HepG2 (cell line): Measurements from ENCODE around the gene XPO5. TPM values are rescaled to one million over a fixed set of nuclear protein-coding genes. Genes with fewer than 3 reads are reported as not detected.
A peak's percentile ranks its signal among the peaks of the same experiment; 100 is the strongest.

Experiments
- ATF4 ChIP-seq, 2 experiments: fragments of 450-650 bp in 1 of 2; sonication (generic) in 1 of 2; formaldehyde crosslinking; IDR thresholded peaks; 2 replicates each; pipeline versions ENCODE4 v1.5.0 to v1.8.0; 2020 to 2022; ENCODE audit warnings: mild to moderate bottlenecking in 1 of 2, missing genetic modification reagents in 1 of 2
- EED ChIP-seq: sonication (generic); formaldehyde crosslinking; IDR thresholded peaks from 2 replicates; pipeline ENCODE4 v1.5.0; 2020; ENCODE audit warnings: mild to moderate bottlenecking, missing genetic modification reagents
- KLF6 ChIP-seq: IDR thresholded peaks from 2 replicates; pipeline ENCODE4 v1.8.0; 2016; ENCODE audit warnings: missing biosample characterization, missing genetic modification reagents
- LCORL ChIP-seq, 2 experiments: fragments of 450-650 bp in 1 of 2; sonication (generic) in 1 of 2; formaldehyde crosslinking in 1 of 2; IDR thresholded peaks; 2 replicates each; pipeline versions ENCODE4 v1.5.0 to v1.6.1; 2017 to 2020; ENCODE audit warnings: antibody characterized with exemption in 1 of 2, missing genetic modification reagents in 1 of 2
- MXD4 ChIP-seq: IDR thresholded peaks from 2 replicates; pipeline ENCODE4 v1.6.1; 2016; ENCODE audit warnings: mild to moderate bottlenecking, missing biosample characterization, missing genetic modification reagents
- NR0B2 ChIP-seq: sonication (generic); formaldehyde crosslinking; IDR thresholded peaks from 2 replicates; pipeline ENCODE4 v1.4.0; 2020; ENCODE audit warnings: mild to moderate bottlenecking, missing genetic modification reagents
- RBAK ChIP-seq: sonication (generic); formaldehyde crosslinking; IDR thresholded peaks from 2 replicates; pipeline ENCODE4 v1.5.1; 2020; ENCODE audit warnings: mild to moderate bottlenecking, missing genetic modification reagents
- REXO4 ChIP-seq: sonication (generic); formaldehyde crosslinking; IDR thresholded peaks from 2 replicates; pipeline ENCODE4 v1.8.0; 2022; ENCODE audit warnings: missing genetic modification reagents, mild to moderate bottlenecking, borderline replicate concordance
- SMARCE1 ChIP-seq: fragments of 450-650 bp; IDR thresholded peaks from 2 replicates; pipeline ENCODE4 v1.6.1; 2017; ENCODE audit warnings: borderline replicate concordance
- TP53 ChIP-seq: sonication (generic); formaldehyde crosslinking; conservative IDR thresholded peaks from 2 replicates; pipeline ENCODE4 v1.4.0; 2020; ENCODE audit warnings: missing genetic modification reagents
- ZBTB42 ChIP-seq: sonication (generic); formaldehyde crosslinking; IDR thresholded peaks from 2 replicates; pipeline ENCODE4 v1.5.0; 2020; ENCODE audit warnings: mild to moderate bottlenecking, missing genetic modification reagents
- ZNF503 ChIP-seq: sonication (generic); formaldehyde crosslinking; IDR thresholded peaks from 2 replicates; pipeline ENCODE4 v1.4.0; 2020; ENCODE audit warnings: missing genetic modification reagents
- ZZZ3 ChIP-seq: sonication (generic); formaldehyde crosslinking; IDR thresholded peaks from 2 replicates; pipeline ENCODE4 v1.4.0; 2020; ENCODE audit warnings: missing genetic modification reagents, mild to moderate bottlenecking, borderline replicate concordance
- polyA plus RNA-seq, 8 experiments: library from polyadenylated mRNA; depleted of rRNA in 3 of 8; stranded (reverse) in 7 of 8; unstranded in 1 of 8; fragments of >200 nt; fragmentation: Illumina TruSeq in 4 of 8; extraction: Trizol in 4 of 8; gene quantifications; 2 replicates each; pipeline versions ENCODE4 v1.2.1 to v1.2.3, GENCODE V29; 2011 to 2016; ENCODE audit warnings: low read depth in 4 of 8, missing spikeins in 1 of 8, mixed read lengths in 1 of 8; ENCODE audit not compliant: insufficient read depth in 1 of 8
- total RNA-seq, 5 experiments: library from RNA; depleted of rRNA; stranded (reverse); fragments of >200 nt; fragmentation: Illumina TruSeq; extraction: Trizol; gene quantifications; 2 replicates each; pipeline ENCODE4 v1.2.3, GENCODE V29; 2016; ENCODE audit warnings: low read depth in 1 of 5
- TF ChIP-seq, protein P1 (sequence below), 2 experiments: sonication (generic) in 1 of 2; formaldehyde crosslinking in 1 of 2; IDR thresholded peaks; 2 replicates each; pipeline versions ENCODE4 v1.4.0 to v1.6.1; 2016 to 2020; ENCODE audit warnings: borderline replicate concordance in 1 of 2, low read depth in 1 of 2, mild to moderate bottlenecking in 1 of 2, missing genetic modification reagents in 1 of 2
- TF ChIP-seq, protein P2 (sequence below): sonication (generic); formaldehyde crosslinking; IDR thresholded peaks from 2 replicates; pipeline ENCODE4 v1.9.0; 2021; ENCODE audit warnings: missing genetic modification reagents, borderline replicate concordance

Gene XPO5
- total and polyA plus RNA-seq, 2 of the 13 experiments (the other 11 are each of a cell fraction or from before 2014, with no cell fraction given): 52.2 to 68.0 TPM

GRCh38 chr6:43496370-43497128 is 79.3 kb downstream of the XPO5 start (continued):
- TF ChIP-seq, protein P1, sequence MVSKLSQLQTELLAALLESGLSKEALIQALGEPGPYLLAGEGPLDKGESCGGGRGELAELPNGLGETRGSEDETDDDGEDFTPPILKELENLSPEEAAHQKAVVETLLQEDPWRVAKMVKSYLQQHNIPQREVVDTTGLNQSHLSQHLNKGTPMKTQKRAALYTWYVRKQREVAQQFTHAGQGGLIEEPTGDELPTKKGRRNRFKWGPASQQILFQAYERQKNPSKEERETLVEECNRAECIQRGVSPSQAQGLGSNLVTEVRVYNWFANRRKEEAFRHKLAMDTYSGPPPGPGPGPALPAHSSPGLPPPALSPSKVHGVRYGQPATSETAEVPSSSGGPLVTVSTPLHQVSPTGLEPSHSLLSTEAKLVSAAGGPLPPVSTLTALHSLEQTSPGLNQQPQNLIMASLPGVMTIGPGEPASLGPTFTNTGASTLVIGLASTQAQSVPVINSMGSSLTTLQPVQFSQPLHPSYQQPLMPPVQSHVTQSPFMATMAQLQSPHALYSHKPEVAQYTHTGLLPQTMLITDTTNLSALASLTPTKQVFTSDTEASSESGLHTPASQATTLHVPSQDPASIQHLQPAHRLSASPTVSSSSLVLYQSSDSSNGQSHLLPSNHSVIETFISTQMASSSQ (IDR thresholded peaks at IDR 0.05; ENCODE audit: low read depth): no peak
- TF ChIP-seq, protein P1 (CRISPR knock-in tag; IDR thresholded peaks at IDR 0.05; ENCODE audit: borderline replicate concordance): no peak
- no peak for TF ChIP-seq SMARCE1
- TF ChIP-seq ZNF503 (CRISPR knock-in tag): no peak; the same call in 1 of the 2 replicates
- no peak for TF ChIP-seq REXO4 (CRISPR knock-in tag)
- TF ChIP-seq RBAK (CRISPR knock-in tag): no peak
- TF ChIP-seq ZZZ3 (CRISPR knock-in tag): no peak
- TF ChIP-seq NR0B2 (CRISPR knock-in tag): no peak
- TF ChIP-seq KLF6 (CRISPR knock-in tag): no peak
- TF ChIP-seq ZBTB42 (CRISPR knock-in tag): 0 out of 2 replicates have a peak, but pooled peaks have one; percentile 59
- TF ChIP-seq LCORL (IDR thresholded peaks at IDR 0.05): no peak
- peak; percentile 83 for TF ChIP-seq LCORL (CRISPR knock-in tag; IDR thresholded peaks at IDR 0.05)
- peak; percentile 57 for TF ChIP-seq MXD4
- no peak for TF ChIP-seq ATF4 (CRISPR knock-in tag; IDR thresholded peaks at IDR 0.05)
- no peak for TF ChIP-seq TP53
- no peak for TF ChIP-seq EED (CRISPR knock-in tag)
- TF ChIP-seq, protein P2, sequence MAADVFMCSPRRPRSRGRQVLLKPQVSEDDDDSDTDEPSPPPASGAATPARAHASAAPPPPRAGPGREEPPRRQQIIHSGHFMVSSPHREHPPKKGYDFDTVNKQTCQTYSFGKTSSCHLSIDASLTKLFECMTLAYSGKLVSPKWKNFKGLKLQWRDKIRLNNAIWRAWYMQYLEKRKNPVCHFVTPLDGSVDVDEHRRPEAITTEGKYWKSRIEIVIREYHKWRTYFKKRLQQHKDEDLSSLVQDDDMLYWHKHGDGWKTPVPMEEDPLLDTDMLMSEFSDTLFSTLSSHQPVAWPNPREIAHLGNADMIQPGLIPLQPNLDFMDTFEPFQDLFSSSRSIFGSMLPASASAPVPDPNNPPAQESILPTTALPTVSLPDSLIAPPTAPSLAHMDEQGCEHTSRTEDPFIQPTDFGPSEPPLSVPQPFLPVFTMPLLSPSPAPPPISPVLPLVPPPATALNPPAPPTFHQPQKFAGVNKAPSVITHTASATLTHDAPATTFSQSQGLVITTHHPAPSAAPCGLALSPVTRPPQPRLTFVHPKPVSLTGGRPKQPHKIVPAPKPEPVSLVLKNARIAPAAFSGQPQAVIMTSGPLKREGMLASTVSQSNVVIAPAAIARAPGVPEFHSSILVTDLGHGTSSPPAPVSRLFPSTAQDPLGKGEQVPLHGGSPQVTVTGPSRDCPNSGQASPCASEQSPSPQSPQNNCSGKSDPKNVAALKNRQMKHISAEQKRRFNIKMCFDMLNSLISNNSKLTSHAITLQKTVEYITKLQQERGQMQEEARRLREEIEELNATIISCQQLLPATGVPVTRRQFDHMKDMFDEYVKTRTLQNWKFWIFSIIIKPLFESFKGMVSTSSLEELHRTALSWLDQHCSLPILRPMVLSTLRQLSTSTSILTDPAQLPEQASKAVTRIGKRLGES (CRISPR knock-in tag): no peak
